GM19240 (cell line): ENCODE results near the gene GALR1.

Experiments used
- DNase-seq: peaks from one replicate; pipeline ENCODE4 v3.0.0; 2011; ENCODE audit warnings: low spot score; ENCODE audit not compliant: insufficient read length

Gene GALR1

GRCh38 chr18:77321823-77322805 is 72.5 kb downstream of the GALR1 start:
- no peak for DNase-seq

GRCh38 chr18:77323640-77324299 is 74.1 kb downstream of the GALR1 start:
- DNase-seq, result no peak
